Immature natural killer cell (primary cell): ENCODE data around the gene FBXL13. TPM values are rescaled to one million over a fixed set of nuclear protein-coding genes. Genes with fewer than 3 reads are reported as not detected.

ENCODE experiments used
- DNase-seq, 3 donors: peaks; one replicate each; pipeline ENCODE4 v3.0.0; 2022; ENCODE audit warnings: mixed read lengths in 1 of 3
- H3K27ac Mint-ChIP-seq, 6 donors: one replicate each; pipeline ENCODE4 v1.8.0; 2020; ENCODE audit warnings: mixed read lengths in 6 of 6, mild to moderate bottlenecking in 5 of 6, inconsistent platforms in 4 of 6, moderate library complexity in 3 of 6
- H3K27me3 Mint-ChIP-seq, 3 donors: one replicate each; pipeline ENCODE4 v1.8.0; 2020 to 2021; ENCODE audit warnings: low read depth in 3 of 3, mild to moderate bottlenecking in 3 of 3, mixed read lengths in 3 of 3, moderate library complexity in 3 of 3, inconsistent platforms in 1 of 3
- H3K36me3 Mint-ChIP-seq, 3 donors: one replicate each; pipeline ENCODE4 v1.8.0; 2020; ENCODE audit warnings: mixed read lengths in 3 of 3, inconsistent platforms in 2 of 3, mild to moderate bottlenecking in 2 of 3
- H3K4me1 Mint-ChIP-seq, 2 donors: one replicate each; pipeline ENCODE4 v1.8.0; 2020; ENCODE audit warnings: inconsistent platforms in 2 of 2, mild to moderate bottlenecking in 2 of 2, mixed read lengths in 2 of 2, moderate library complexity in 1 of 2
- H3K4me3 Mint-ChIP-seq, 5 donors: one replicate each; pipeline ENCODE4 v1.8.0; 2020; ENCODE audit warnings: mild to moderate bottlenecking in 5 of 5, mixed read lengths in 5 of 5, inconsistent platforms in 3 of 5, moderate library complexity in 3 of 5
- H3K9me3 Mint-ChIP-seq, 6 donors: one replicate each; pipeline ENCODE4 v1.8.0; 2020; ENCODE audit warnings: mild to moderate bottlenecking in 6 of 6, mixed read lengths in 6 of 6, inconsistent platforms in 4 of 6, moderate library complexity in 3 of 6
- polyA plus RNA-seq, 3 donors: library from polyadenylated mRNA; unstranded; fragments of 300-500 nt; fragmentation: Illumina TruSeq; gene quantifications; one replicate each; pipeline ENCODE4 v1.2.3, GENCODE V29; 2021

FBXL13 gene
- polyA plus RNA-seq, 3 donors from 2014 or later: 0.07 TPM; not detected in 2

DNA sequence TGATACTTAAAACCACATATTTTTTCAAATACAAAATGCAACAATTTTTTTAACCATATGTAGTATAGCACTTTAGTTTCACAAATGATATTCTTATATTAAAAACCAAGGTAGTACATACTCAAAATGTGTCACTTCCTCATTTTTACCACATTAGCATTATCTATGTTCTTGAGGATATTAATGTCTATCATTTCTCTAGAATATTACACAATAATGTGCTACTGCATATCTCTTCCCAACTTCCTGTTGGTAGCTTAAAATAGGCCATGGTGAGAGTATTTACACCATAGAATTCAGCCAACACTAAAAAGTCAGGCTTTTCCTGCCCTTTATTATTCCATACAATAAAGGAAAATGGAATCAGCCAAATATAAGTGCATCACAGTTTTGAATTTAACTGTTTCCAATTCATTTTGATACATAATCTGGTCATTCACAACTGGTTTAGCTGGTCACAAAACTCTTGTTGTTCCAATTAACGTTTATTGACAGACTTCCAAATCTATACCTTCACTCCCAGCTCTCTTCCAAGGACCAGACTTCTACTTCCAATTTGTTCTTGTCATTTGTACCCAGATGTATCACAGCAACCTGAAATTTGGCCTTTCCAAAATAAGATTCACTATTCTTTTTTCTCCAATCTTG lies 181.8 kb downstream of the FBXL13 start:
- H3K4me3 Mint-ChIP-seq: no peak overlapping the region
- DNase-seq: no peak
- peak overlapping the region in 1 of 6 donors; percentile 20 for H3K27ac Mint-ChIP-seq
- H3K27me3 Mint-ChIP-seq: peaks cover 0 to 1% (median 1%) of the 10 kb centered on the region in 3 donors
- peaks cover 0 to 2% (median 0%) of the 10 kb centered on the region in 6 donors for H3K9me3 Mint-ChIP-seq
- peaks cover 0 to 3% (median 0%) of the 10 kb centered on the region in 3 donors for H3K36me3 Mint-ChIP-seq
- H3K4me1 Mint-ChIP-seq: peaks cover 0 to 9% of the 10 kb centered on the region in 2 donors

DNA sequence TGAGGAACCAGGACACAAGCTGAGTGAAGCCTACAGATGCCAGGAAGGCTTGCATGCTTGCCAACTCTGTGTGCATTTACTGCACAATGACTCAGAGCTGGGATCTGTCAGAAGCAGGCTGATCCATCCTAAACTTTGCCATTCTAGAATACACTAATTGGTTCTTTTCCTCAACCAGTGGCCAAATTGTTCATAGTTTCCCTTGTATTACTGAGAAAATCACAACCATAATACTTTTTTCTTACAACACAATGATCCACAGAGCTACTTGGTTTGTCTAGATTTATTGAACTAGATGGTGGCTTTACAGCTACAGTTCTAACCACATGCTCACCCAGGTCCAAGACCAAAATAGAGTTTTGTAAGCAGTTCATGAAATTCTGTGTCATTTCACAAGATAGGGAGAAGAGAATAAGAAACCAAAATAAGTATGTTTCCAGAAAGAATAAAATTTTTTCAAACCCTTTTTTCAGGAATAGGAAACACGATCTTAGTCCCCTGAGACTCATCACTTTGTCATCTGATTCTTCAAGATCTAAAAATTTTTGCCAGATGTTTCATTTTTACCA lies 182.8 kb downstream of the FBXL13 start:
- H3K27ac Mint-ChIP-seq: no peak overlapping the region
- DNase-seq: no peak
- H3K27me3 Mint-ChIP-seq: peaks cover 0 to 3% (median 1%) of the 10 kb centered on the region in 3 donors
- no peak overlapping the region for H3K4me3 Mint-ChIP-seq
- peaks cover 0 to 2% (median 0%) of the 10 kb centered on the region in 6 donors for H3K9me3 Mint-ChIP-seq
- peaks cover 0 to 9% of the 10 kb centered on the region in 2 donors for H3K4me1 Mint-ChIP-seq
- H3K36me3 Mint-ChIP-seq: peaks cover 0 to 3% (median 0%) of the 10 kb centered on the region in 3 donors

DNA sequence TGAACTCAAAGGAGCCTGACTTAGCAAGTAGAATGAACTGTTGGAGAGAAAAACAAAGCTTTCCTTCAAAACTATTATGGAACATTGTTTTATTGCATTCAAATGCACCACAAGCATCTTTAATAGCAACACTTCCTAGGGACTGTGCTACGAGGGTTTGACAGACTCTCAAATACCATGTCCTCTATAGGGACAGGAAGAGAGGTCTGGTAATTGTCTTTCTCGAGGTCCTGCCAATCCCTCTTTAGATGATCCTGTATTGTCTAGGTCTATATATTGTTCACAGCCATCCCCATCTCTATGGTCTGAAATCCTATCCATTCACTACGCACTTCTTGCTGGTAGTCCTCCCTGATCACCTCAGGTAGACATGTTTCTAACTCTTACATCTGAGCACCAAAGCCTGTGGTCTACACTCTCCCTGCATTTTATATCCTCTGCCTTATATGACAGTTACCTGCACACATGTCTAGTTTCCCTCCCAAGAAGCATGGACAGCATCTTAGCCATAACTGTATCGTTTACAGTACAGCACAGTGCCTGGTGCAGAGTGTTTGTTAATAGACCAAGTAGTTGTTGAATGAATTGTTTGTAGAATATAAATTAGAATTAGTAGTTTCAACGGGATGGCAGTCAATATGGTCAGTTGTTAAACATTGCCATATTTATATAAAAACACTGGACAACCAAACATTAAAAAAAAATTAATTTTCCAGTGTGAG lies 183.5 kb downstream of the FBXL13 start:
- Mint-ChIP-seq H3K36me3 (peaks cover 0 to 3% (median 0%) of the 10 kb centered on the region in 3 donors), H3K4me1 (peaks cover 0 to 9% of the 10 kb centered on the region in 2 donors), H3K27me3 (peaks cover 0 to 3% (median 1%) of the 10 kb centered on the region in 3 donors), H3K4me3 (no peak overlapping the region), H3K9me3 (no peaks in the 10 kb centered on the region), H3K27ac (no peak overlapping the region)
- no peak for DNase-seq

DNA sequence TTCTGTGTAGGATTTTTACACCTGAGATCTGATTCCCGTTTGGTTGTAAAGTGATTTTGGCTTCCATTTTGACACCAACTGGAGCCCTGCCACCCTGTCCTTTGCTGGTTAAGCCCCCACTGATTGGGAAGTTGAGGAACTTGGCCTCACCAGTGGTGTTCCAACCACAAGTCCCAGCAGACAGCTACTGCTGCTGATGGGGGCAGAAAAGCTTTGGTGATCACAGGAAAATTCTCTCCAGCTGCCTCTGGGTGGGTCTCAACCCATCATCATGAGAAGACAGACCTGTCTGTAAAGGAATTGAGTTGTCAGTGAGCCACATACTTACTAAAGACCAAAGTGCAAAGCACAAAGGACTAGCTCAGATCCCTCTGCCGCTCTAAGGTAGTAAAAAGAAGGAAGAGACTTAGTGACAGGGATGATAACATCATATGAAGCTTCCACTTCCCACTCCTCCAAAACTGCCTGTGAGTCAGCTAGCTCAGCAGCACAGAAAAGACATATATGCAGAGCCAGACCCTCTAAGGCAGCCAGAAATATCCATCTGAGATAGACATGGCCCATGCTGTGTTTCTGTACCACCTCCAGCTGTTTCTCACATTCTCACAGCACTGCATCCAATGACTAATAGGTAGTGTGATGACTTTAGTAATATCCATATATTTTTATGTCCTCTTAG lies 184.2 kb downstream of the FBXL13 start:
- no peak overlapping the region for H3K27ac Mint-ChIP-seq
- no peak overlapping the region for H3K4me3 Mint-ChIP-seq
- H3K27me3 Mint-ChIP-seq: peaks cover 0 to 3% (median 1%) of the 10 kb centered on the region in 3 donors
- no peaks in the 10 kb centered on the region for H3K9me3 Mint-ChIP-seq
- H3K4me1 Mint-ChIP-seq: peaks cover 0 to 9% of the 10 kb centered on the region in 2 donors
- peaks cover 0 to 3% (median 0%) of the 10 kb centered on the region in 3 donors for H3K36me3 Mint-ChIP-seq
- no peak for DNase-seq

DNA sequence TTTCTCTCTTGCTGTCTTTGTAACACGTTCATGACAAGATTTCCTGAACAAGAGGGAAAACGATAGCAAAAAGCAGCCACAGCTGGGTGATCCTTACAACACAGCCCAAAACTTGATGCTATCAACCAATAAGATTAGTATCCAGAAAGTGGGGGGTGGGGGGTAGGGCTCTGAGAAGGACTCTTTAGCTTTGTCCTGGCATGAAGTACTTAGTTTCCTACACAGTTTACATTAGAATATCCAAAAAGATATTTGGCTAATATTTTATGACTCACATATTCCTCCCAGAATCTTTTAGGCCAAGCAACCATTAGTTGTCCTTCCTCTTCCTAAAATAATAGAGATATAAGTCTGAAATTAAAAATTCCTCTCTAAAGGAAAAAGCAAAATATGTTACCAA lies 184.7 kb downstream of the FBXL13 start:
- H3K4me3 Mint-ChIP-seq: no peak overlapping the region
- peaks cover 0 to 9% of the 10 kb centered on the region in 2 donors for H3K4me1 Mint-ChIP-seq
- H3K36me3 Mint-ChIP-seq: peaks cover 0 to 3% (median 0%) of the 10 kb centered on the region in 3 donors
- peaks cover 0 to 3% (median 1%) of the 10 kb centered on the region in 3 donors for H3K27me3 Mint-ChIP-seq
- no peak for DNase-seq
- H3K27ac Mint-ChIP-seq: no peak overlapping the region
- H3K9me3 Mint-ChIP-seq: no peaks in the 10 kb centered on the region

DNA sequence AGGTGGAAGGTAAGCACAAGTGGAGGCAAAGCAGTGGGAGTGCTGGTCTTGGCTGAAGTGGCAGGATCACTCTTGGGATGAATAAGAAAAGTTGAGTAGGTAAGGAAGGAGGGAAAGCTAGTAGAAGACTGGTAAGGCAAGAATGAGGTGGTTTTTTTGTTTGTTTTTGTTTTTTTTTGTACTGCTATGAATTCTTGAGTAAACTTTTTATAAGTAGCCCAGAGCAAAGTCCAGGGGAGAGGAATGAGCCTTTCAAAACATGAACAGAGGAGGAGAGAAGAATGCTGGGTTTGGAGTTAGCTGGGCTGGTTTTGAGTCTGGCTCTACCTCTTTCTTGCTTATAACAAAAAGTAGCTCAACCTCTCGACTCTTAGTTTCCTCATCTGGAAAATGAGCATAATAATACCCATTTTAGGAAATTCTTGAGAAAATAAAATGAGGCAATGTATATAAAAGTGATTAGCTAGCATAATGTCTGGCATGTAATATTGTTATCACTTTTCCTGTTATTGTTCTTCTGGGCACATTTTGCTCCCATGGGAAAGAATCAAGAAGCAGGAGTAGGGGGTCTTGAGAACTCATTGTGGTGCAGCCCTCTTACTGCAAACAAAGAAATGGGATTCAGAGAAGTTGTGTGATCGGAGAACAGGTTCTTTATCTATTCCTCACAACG lies 185.9 kb downstream of the FBXL13 start:
- Mint-ChIP-seq H3K27ac (no peak overlapping the region), H3K4me3 (no peak overlapping the region), H3K27me3 (peaks cover 0 to 3% (median 0%) of the 10 kb centered on the region in 3 donors), H3K4me1 (peaks cover 0 to 9% of the 10 kb centered on the region in 2 donors), H3K36me3 (peaks cover 0 to 3% (median 0%) of the 10 kb centered on the region in 3 donors), H3K9me3 (no peaks in the 10 kb centered on the region)
- no peak for DNase-seq

DNA sequence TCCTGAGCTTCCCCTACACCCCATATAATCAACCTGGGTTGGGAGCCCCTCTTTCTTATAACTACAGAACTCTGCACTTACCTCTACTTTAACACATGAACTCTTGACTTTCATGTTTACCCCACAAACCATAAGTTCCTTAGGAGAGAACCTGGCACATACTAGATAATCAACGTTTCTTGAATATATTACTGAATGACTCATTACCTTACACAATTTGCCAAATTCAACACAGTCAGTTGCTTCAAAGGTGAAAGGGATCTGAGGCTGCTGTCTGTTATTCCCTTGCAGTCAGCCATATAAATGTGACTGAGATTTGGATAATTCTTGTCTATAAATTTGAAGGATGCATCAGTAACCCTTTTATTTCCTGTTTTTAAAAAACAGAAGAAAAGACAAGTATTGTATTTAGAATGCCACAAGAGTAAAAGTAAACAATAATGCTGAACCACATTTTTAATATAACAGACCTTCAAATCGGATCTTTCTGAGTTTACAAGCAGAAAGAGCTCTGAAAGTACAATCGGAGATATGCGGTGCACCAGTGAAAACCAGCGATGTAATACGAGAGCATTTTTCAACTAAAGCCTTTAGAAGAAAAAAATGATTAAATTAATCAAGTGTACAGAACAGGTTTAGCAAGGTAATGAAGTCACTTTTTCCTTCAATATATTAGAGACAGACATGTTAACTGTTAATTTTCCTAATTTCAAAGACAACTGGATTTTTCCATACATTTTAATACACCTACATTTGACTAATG lies 191.3 kb downstream of the FBXL13 start:
- Mint-ChIP-seq H3K4me1 (no peaks in the 10 kb centered on the region), H3K4me3 (no peak overlapping the region), H3K27me3 (peaks cover 0 to 5% (median 4%) of the 10 kb centered on the region in 3 donors), H3K36me3 (no peaks in the 10 kb centered on the region), H3K27ac (no peak overlapping the region), H3K9me3 (no peaks in the 10 kb centered on the region)
- no peak for DNase-seq

DNA sequence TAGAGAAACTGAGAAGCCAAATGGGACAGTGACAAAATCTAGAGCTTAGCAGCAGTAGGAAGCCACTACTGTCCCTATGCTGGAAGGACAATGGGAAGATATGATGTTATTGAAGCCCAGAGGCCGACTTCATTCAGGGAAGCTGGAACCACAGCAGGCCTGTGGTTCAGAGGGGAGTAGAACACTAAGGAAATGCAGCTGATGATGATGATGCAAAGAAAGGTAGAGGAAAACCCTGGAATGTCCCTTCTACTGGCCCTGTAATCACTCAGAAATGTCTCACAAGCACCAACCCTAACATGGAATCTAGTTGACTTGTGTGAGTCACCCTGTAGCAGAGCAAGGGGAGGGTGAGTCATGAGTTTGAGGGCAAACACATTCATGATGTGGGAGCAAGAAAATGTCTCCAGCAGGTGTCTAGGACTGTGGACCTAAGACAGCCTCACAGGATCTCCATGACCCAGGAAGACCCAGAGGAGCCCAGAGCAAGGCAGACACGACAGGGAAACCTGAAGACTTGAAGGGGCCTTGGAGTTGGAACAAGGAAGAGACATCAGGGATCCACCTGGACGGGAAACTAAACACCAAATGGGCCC lies 198.8 kb downstream of the FBXL13 start:
- DNase-seq: no peak
- Mint-ChIP-seq H3K36me3 (no peaks in the 10 kb centered on the region), H3K4me1 (peaks cover 3 to 4% of the 10 kb centered on the region in 2 donors), H3K9me3 (no peaks in the 10 kb centered on the region), H3K27me3 (peaks cover 1 to 4% (median 1%) of the 10 kb centered on the region in 3 donors), H3K27ac (no peak overlapping the region), H3K4me3 (no peak overlapping the region)

DNA sequence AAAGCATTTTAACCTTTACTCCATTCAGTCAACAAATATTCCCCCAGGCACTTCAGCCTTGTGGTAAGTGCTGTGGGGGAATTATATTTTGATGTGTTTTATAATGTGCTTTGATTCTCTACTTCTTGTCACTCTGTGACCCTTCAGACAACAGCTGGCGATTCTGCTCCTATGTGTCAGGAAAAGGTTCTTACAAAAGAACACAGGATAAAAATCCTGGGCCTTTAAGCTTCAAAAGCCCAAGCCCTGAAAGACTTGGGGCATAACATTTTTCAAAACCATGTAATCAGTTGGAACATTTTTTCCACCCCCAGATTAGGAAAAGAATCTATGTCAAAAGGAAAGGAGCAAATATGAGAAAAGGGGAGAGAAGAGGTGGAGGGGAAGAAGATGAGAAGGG lies 199.6 kb downstream of the FBXL13 start:
- DNase-seq: no peak
- Mint-ChIP-seq H3K9me3 (no peaks in the 10 kb centered on the region), H3K4me3 (no peak overlapping the region), H3K27me3 (peaks cover 1 to 3% (median 1%) of the 10 kb centered on the region in 3 donors), H3K27ac (no peak overlapping the region), H3K4me1 (peaks cover 3 to 4% of the 10 kb centered on the region in 2 donors), H3K36me3 (no peaks in the 10 kb centered on the region)

DNA sequence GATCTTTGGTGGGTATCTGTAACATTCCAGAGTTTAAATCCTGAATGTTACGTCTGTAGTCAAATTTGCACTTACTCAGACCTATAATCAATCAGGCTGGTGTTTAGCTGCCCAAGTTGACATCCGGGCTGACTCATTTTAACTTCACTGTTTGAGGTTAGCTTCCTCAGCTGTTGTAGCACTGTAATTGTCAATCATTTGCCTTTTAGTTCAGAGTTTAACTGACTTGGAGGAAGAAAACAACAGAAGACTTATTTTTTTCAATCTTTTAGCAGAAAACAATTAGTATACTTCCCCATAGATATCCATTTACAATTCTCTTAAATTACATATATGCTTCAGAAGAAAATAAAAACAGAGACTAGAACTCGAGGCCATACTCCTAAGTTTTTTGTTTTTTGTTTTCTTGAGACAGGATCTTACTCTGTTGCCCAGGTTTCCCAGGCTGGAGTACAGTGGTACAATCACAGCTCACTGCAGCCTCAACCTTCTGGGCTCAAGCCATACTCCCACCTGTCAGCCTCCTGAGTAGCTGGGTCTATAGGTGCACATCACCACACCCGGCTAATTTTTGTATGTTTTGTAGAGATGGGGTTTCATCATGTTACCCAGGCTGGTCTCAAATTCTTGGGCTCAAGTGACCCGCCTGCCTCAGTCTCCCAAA lies 200.3 kb downstream of the FBXL13 start:
- Mint-ChIP-seq H3K9me3 (no peaks in the 10 kb centered on the region), H3K27ac (no peak overlapping the region), H3K4me1 (peaks cover 3 to 4% of the 10 kb centered on the region in 2 donors), H3K4me3 (no peak overlapping the region), H3K27me3 (peaks cover 0 to 3% (median 1%) of the 10 kb centered on the region in 3 donors), H3K36me3 (no peaks in the 10 kb centered on the region)
- no peak for DNase-seq

DNA sequence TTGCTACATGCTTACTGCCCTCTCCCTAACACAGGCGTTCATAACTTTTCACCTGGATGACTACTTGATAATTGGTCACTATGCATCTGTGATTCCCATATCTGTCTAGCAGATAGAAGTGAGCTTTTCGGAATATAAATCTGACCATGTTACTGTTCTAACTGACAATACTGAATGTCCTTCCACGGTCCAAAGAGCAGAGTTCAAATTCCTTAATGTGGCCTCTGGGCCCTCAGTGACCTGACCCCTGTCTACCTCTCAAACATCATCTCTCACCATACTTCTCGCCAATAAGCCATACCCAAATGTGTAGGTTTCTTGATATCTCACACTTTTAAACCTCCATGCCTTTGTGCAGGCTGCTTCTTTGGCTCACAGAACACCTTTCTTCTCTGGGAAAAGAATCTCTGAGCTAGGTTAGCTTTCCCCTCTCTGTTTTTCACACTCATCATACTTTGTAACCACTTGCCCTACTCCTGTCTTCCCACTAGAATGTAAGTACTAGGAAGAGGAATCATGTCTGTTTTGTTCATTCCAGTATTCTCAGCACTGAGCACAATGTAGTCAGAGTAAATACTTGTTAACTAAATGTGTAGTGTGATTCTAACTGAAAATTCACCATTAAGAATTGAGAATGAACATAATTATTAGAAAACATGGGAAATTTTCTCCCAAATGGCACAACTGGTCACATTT lies 201.0 kb downstream of the FBXL13 start:
- DNase-seq: no peak
- H3K27me3 Mint-ChIP-seq: peaks cover 0 to 3% (median 1%) of the 10 kb centered on the region in 3 donors
- no peak overlapping the region for H3K4me3 Mint-ChIP-seq
- H3K4me1 Mint-ChIP-seq: peaks cover 3 to 4% of the 10 kb centered on the region in 2 donors
- no peaks in the 10 kb centered on the region for H3K36me3 Mint-ChIP-seq
- no peak overlapping the region for H3K27ac Mint-ChIP-seq
- H3K9me3 Mint-ChIP-seq: no peaks in the 10 kb centered on the region
